ENCODE data around the gene PGP.
"Not testable (repeated sequence)": the region's sequence is repeated elsewhere in the genome, so short reads cannot be mapped to it uniquely, and the experiment has no call there.

Gene PGP

GRCh38 chr16:2223221-2223941, 8.7 kb upstream of the PGP start, which contains the start of gene E4F1:
TSS of gene E4F1 (plus strand) at chr16:2223591. CDS start at chr16:2223614, 23 bp downstream.
- DNase-seq (ENCODE audit: low read depth in 4 of 4, low spot score in 1 of 4), result peak; percentile 99 to 100 (median 100)

GRCh38 chr16:2216330-2216729, 1.7 kb upstream of the PGP start:
- DNase-seq (ENCODE audit: low read depth in 4 of 4, low spot score in 1 of 4), result no peak

- no peak for DNase-seq (ENCODE audit: low read depth in 4 of 4, low spot score in 1 of 4)
Observed at GRCh38 chr16:2213817-2214718, 572 bp downstream of the PGP start.

- no peak for DNase-seq (ENCODE audit: low read depth in 4 of 4, low spot score in 1 of 4)
Observed at GRCh38 chr16:2212362-2213324, 2.0 kb downstream of the PGP start.

GRCh38 chr16:2211923-2212347, 2.7 kb downstream of the PGP start:
- no peak for DNase-seq (ENCODE audit: low read depth in 4 of 4, low spot score in 1 of 4)

- DNase-seq (ENCODE audit: low read depth in 4 of 4, low spot score in 1 of 4), result no peak
Observed at GRCh38 chr16:2210386-2211365, 4.0 kb downstream of the PGP start, which contains the start of gene BRICD5. TSS of gene BRICD5 (minus strand) at chr16:2210863. CDS start at chr16:2210833, 30 bp downstream.

GRCh38 chr16:2210009-2210332, 4.7 kb downstream of the PGP start:
- no peak for DNase-seq (ENCODE audit: low read depth in 4 of 4, low spot score in 1 of 4)

GRCh38 chr16:2209258-2210008, 5.2 kb downstream of the PGP start:
- DNase-seq (ENCODE audit: low read depth in 4 of 4, low spot score in 1 of 4), result no peak

- no peak for DNase-seq (ENCODE audit: low read depth in 4 of 4, low spot score in 1 of 4)
Observed at GRCh38 chr16:2208772-2209171, 5.9 kb downstream of the PGP start.

- DNase-seq (ENCODE audit: low read depth in 4 of 4, low spot score in 1 of 4), result no peak
Observed at GRCh38 chr16:2208308-2208707, 6.3 kb downstream of the PGP start.

- DNase-seq (ENCODE audit: low read depth in 4 of 4, low spot score in 1 of 4), result no peak
Observed at GRCh38 chr16:2207872-2208271, 6.8 kb downstream of the PGP start.

GRCh38 chr16:2206780-2207433, 7.7 kb downstream of the PGP start:
- DNase-seq (ENCODE audit: low read depth in 4 of 4, low spot score in 1 of 4), result no peak

GRCh38 chr16:2206420-2206779, 8.2 kb downstream of the PGP start:
- DNase-seq (ENCODE audit: low read depth in 4 of 4, low spot score in 1 of 4), result no peak

- DNase-seq (ENCODE audit: low read depth in 4 of 4, low spot score in 1 of 4), result no peak
Observed at GRCh38 chr16:2205967-2206313, 8.7 kb downstream of the PGP start.

GRCh38 chr16:2205104-2205966, 9.3 kb downstream of the PGP start, which contains the start of gene MLST8:
TSS of gene MLST8 (plus strand) at chr16:2205454. CDS start at chr16:2206086, 632 bp downstream.
- peak; percentile 77 to 85 (median 82) for DNase-seq (ENCODE audit: low read depth in 4 of 4, low spot score in 1 of 4)

- no peak for DNase-seq (ENCODE audit: low read depth in 4 of 4, low spot score in 1 of 4)
Observed at GRCh38 chr16:2204416-2205103, 10.1 kb downstream of the PGP start.

GRCh38 chr16:2203119-2203688, 11.4 kb downstream of the PGP start:
- DNase-seq (ENCODE audit: low read depth in 4 of 4, low spot score in 1 of 4), result not testable (repeated sequence)

Data from stimulated activated CD4-positive, alpha-beta T cell treated with anti-CD3 and anti-CD28 coated beads, Interleukin-1b, Interleukin-23, amount 100 ng/mL, for 24 hours (primary cell).